Retinal pigment epithelial cell (primary cell): ENCODE data around the gene ELOB.

Experiments used
- DNase-seq: peaks from one replicate; pipeline ENCODE4 v3.0.0-alpha.2; 2010; ENCODE audit warnings: low read depth
- H3K4me3 ChIP-seq: 2 replicates; pipeline ENCODE4 v1.5.1; 2011; ENCODE audit warnings: mild to moderate bottlenecking, low read length, control low read depth, moderate library complexity
- TF ChIP-seq, protein P1 (sequence below): conservative IDR thresholded peaks from 2 replicates; pipeline ENCODE4 v1.5.1; 2011; ENCODE audit warnings: low read depth, low read length, control low read depth, inconsistent platforms

ELOB gene

DNA sequence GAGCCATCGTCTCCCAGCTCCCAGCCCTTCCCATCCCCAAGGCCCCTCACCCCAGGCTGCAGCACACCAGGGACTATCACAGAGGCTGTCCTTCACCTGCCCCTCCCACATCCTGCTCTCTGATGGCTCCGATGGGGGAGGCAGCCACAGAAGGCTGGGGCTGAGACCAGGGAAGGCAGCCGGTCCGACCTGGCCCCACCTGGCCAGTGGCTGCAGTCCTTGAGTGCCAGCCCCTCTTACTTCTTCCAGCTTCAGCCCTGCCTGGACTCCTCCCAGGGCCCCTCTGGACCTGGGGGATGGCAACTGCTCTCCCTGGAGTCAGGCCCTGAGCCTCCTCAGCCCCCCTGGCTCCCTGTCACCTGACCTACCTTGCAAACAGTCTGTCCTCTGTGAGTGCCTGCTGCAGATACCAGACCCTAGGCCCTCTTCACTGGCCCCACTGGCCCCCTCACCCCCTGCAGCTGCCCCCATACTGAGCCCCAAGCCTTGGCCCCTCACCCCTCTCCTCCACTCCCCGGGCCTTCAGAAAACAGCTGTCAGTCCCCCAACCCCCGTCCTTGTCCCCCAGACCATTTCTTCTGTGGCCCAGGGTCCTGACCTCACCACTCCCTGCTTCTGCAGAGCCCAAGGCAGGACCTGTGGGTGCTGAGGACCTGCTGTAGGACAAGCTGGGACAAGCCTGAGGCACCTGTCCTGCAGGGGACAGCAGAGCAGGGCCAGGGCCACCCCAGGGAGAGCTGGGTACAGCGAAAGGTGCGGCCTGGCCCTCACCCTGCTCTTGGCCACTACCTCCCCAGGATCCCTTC lies 37.3 kb downstream of the ELOB start:
- no peak overlapping the region for H3K4me3 ChIP-seq
- no peak for DNase-seq
- TF ChIP-seq, protein P1, sequence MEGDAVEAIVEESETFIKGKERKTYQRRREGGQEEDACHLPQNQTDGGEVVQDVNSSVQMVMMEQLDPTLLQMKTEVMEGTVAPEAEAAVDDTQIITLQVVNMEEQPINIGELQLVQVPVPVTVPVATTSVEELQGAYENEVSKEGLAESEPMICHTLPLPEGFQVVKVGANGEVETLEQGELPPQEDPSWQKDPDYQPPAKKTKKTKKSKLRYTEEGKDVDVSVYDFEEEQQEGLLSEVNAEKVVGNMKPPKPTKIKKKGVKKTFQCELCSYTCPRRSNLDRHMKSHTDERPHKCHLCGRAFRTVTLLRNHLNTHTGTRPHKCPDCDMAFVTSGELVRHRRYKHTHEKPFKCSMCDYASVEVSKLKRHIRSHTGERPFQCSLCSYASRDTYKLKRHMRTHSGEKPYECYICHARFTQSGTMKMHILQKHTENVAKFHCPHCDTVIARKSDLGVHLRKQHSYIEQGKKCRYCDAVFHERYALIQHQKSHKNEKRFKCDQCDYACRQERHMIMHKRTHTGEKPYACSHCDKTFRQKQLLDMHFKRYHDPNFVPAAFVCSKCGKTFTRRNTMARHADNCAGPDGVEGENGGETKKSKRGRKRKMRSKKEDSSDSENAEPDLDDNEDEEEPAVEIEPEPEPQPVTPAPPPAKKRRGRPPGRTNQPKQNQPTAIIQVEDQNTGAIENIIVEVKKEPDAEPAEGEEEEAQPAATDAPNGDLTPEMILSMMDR = no peak

- TF ChIP-seq, protein P1 = no peak
- H3K4me3 ChIP-seq = no peak overlapping the region
- DNase-seq = no peak
Measured at GRCh38 chr16:2738615-2739014, 38.5 kb downstream of the ELOB start.

DNA sequence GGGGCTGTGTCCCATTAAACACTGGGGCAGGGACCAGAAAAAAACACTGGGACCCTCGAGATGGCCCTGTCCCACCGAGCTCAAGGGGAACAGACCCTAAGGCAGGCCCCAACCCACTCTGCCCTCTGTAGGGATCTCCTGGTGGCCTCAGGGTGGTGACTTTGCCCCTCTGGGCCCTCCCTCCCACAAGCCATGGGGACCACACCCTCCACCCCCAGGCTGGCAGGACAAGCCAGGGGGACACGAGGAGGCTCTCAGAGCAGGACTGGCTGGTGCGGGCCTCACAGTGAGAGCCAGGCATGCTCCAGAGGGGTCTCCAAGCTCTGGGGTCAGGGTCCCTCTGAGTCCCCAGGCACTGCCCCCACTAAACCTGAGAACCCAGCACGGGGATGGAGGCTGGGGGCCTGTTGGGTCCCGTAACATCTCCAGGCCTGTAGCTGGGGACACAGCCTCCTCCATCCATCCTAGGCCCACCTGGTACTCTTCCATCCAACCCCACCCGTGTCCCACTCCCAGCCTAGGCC lies 39.1 kb downstream of the ELOB start:
- TF ChIP-seq, protein P1 = no peak
- no peak for DNase-seq
- H3K4me3 ChIP-seq = no peak overlapping the region

DNA sequence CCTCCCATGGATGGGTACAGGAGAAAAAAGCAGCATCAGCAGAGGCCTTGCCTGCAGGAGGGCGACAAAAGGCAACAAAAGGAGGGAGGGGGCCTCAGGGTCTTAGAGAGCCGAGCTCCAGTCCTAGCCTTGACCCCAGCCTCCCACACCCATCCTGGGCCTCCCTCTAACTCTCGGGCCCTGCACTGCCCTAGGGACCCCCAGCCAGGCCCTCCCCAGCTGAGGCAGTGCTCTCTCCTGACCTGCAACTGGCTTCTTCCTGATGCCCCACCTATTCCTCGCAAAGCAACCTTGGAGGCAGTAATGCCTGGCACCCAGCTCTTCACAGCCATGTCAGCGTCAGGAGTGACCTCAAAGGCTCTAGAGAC lies 39.9 kb downstream of the ELOB start:
- no peak for DNase-seq
- H3K4me3 ChIP-seq = no peak overlapping the region
- TF ChIP-seq, protein P1 = no peak

- no peak for DNase-seq
- TF ChIP-seq, protein P1 = no peak
- no peak overlapping the region for H3K4me3 ChIP-seq
Measured at GRCh38 chr16:2736476-2737237, 40.4 kb downstream of the ELOB start.

GRCh38 chr16:2734844-2735515 lies 42.1 kb downstream of the ELOB start:
- no peak overlapping the region for H3K4me3 ChIP-seq
- DNase-seq = no peak
- TF ChIP-seq, protein P1 = no peak
